ENCODE results near the gene MMP28. TPM values are rescaled to one million over a fixed set of nuclear protein-coding genes. Genes with fewer than 3 reads are reported as not detected.

The MMP28 gene
- total RNA-seq, 1 experiment from 2014 or later = not detected

DNA sequence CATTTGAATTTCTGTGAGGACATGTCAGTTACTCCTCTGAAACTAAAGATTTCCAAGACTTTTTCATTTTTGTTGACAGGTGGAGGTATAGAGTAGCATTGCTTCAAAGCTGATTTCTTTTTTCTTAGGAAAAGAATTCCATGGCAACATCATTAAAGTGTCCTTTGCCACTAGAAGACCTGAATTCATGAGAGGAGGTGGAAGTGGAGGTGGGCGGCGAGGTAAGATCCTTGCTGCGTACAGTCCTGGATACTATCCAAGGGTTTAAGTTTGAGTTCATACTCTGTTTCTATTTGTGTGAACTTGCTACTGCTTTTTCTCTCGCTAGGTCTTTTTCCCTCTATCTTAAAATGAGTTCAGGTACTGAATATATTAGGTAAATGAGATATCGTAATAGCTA lies 46.8 kb upstream of the MMP28 start:
- no peaks in the 10 kb centered on the region for H3K27me3 Mint-ChIP-seq (ENCODE audit: unreplicated experiment)
- no peaks in the 10 kb centered on the region for H3K4me1 Mint-ChIP-seq (ENCODE audit: low read depth, unreplicated experiment)
- no peak overlapping the region for H3K27ac Mint-ChIP-seq (ENCODE audit: unreplicated experiment)
- CTCF ChIA-PET = interaction anchor here (0.8 kb wide), 1 partner anchor 12 kb away, joined by 5 read pairs; no protein-coding TSS in a partner anchor
- no peak for DNase-seq
- H3K36me3 Mint-ChIP-seq (ENCODE audit: insufficient read depth, unreplicated experiment) = peaks cover 69% of the 10 kb centered on the region
- no peak overlapping the region for H3K4me3 Mint-ChIP-seq (ENCODE audit: low read depth, unreplicated experiment)
- intact Hi-C loops (cut with micrococcal nuclease; ENCODE audit: unreplicated experiment) = no loop called here
- BruUV-seq (replicated peaks) = no TSS peak
- no peaks in the 10 kb centered on the region for H3K9me3 Mint-ChIP-seq (ENCODE audit: low read depth, unreplicated experiment)
- TF ChIP-seq, protein P1, sequence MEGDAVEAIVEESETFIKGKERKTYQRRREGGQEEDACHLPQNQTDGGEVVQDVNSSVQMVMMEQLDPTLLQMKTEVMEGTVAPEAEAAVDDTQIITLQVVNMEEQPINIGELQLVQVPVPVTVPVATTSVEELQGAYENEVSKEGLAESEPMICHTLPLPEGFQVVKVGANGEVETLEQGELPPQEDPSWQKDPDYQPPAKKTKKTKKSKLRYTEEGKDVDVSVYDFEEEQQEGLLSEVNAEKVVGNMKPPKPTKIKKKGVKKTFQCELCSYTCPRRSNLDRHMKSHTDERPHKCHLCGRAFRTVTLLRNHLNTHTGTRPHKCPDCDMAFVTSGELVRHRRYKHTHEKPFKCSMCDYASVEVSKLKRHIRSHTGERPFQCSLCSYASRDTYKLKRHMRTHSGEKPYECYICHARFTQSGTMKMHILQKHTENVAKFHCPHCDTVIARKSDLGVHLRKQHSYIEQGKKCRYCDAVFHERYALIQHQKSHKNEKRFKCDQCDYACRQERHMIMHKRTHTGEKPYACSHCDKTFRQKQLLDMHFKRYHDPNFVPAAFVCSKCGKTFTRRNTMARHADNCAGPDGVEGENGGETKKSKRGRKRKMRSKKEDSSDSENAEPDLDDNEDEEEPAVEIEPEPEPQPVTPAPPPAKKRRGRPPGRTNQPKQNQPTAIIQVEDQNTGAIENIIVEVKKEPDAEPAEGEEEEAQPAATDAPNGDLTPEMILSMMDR (IDR thresholded peaks at IDR 0.05; ENCODE audit: unreplicated experiment) = no peak

DNA sequence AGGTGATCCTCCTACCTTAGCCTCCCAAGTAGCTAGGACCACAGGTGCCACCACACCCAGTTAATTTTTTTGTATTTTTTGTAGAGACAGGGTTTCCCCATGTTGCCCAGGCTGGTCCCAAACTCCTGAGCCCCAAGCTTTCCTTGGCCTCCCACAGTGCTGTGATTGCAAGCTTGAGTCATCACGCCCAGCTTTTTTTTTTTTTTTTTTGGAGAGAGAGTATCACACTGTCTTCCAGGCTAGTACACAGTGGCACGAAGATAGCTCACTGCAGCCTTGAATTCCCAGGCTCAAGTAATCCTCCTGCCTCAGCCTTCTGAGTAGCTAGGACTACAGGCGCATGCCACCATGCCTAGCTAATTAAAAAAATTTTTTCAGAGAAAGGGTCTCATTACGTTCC lies 46.1 kb upstream of the MMP28 start:
- no peaks in the 10 kb centered on the region for H3K9me3 Mint-ChIP-seq (ENCODE audit: low read depth, unreplicated experiment)

DNA sequence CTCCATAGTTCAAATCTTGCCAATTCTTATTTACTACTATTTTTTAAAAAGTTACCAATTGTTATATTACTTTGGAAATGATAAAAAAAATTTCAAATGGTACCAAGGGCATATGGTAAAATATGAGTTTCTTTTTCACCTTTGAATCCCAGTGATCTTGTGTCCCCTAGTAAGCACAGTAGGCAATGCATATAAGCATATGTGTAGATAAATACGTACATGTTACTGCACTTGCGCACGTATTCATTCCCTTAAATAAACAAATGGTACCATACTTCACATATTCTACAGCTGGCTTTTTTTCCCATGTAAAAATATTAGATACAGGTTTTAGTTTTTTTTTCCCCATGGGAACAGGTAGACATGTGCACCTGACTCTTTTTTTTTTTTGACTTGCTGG lies 45.7 kb upstream of the MMP28 start:
- intact Hi-C loops (cut with micrococcal nuclease; ENCODE audit: unreplicated experiment) = no loop called here

More for the DNA sequence above, 46.1 kb upstream of the MMP28 start:
- Mint-ChIP-seq H3K27ac (ENCODE audit: unreplicated experiment) (no peak overlapping the region), H3K36me3 (ENCODE audit: insufficient read depth, unreplicated experiment) (peaks cover 71% of the 10 kb centered on the region), H3K4me1 (ENCODE audit: low read depth, unreplicated experiment) (no peaks in the 10 kb centered on the region), H3K4me3 (ENCODE audit: low read depth, unreplicated experiment) (no peak overlapping the region), H3K27me3 (ENCODE audit: unreplicated experiment) (no peaks in the 10 kb centered on the region)
- no TSS peak for BruUV-seq (replicated peaks)
- TF ChIP-seq, protein P1 (IDR thresholded peaks at IDR 0.05; ENCODE audit: unreplicated experiment) = no peak
- intact Hi-C loops (cut with micrococcal nuclease; ENCODE audit: unreplicated experiment) = no loop called here
- no peak for DNase-seq
- CTCF ChIA-PET = interaction anchor here (0.5 to 0.8 kb wide), 4 partner anchors 12 to 239 kb away, joined by 3 to 5 read pairs (median 4); no protein-coding TSS in a partner anchor

DNA sequence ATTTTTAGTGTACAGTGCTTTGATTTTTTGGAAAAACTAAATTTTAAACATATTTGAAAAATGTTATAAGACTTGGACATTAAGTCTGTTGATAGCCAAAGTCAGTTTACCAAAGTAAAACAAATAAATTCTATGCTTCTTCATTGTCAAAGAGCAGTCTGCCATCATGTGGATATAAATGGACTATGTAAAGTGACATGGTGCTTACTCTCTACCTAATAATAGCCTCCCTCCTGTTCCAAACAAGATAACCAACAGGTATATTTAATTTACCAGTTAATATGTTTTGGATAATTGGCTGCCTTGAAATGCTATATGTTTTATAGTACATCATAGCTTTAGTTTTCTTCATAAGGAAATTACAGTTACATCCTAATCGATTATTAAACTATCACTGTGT lies 29.8 kb upstream of the MMP28 start:
- no peaks in the 10 kb centered on the region for H3K9me3 Mint-ChIP-seq (ENCODE audit: low read depth, unreplicated experiment)
- peaks cover 76% of the 10 kb centered on the region for H3K36me3 Mint-ChIP-seq (ENCODE audit: insufficient read depth, unreplicated experiment)
- no peaks in the 10 kb centered on the region for H3K27me3 Mint-ChIP-seq (ENCODE audit: unreplicated experiment)
- TF ChIP-seq, protein P1 (IDR thresholded peaks at IDR 0.05; ENCODE audit: unreplicated experiment) = no peak
- H3K27ac Mint-ChIP-seq (ENCODE audit: unreplicated experiment) = no peak overlapping the region
- H3K4me3 Mint-ChIP-seq (ENCODE audit: low read depth, unreplicated experiment) = no peak overlapping the region
- no peaks in the 10 kb centered on the region for H3K4me1 Mint-ChIP-seq (ENCODE audit: low read depth, unreplicated experiment)
- CTCF ChIA-PET = no interaction called here
- BruUV-seq (replicated peaks) = no TSS peak
- intact Hi-C loops (cut with micrococcal nuclease; ENCODE audit: unreplicated experiment) = no loop called here
- DNase-seq = no peak

More for the DNA sequence above, 45.7 kb upstream of the MMP28 start:
- TF ChIP-seq, protein P1 (IDR thresholded peaks at IDR 0.05; ENCODE audit: unreplicated experiment) = no peak
- no peak overlapping the region for H3K4me3 Mint-ChIP-seq (ENCODE audit: low read depth, unreplicated experiment)
- H3K4me1 Mint-ChIP-seq (ENCODE audit: low read depth, unreplicated experiment) = no peaks in the 10 kb centered on the region
- CTCF ChIA-PET = interaction anchor here (0.5 to 0.7 kb wide), 3 partner anchors 25 to 238 kb away, joined by 3 to 4 read pairs (median 4); no protein-coding TSS in a partner anchor
- DNase-seq = no peak
- BruUV-seq (replicated peaks) = no TSS peak
- H3K9me3 Mint-ChIP-seq (ENCODE audit: low read depth, unreplicated experiment) = no peaks in the 10 kb centered on the region
- H3K27me3 Mint-ChIP-seq (ENCODE audit: unreplicated experiment) = no peaks in the 10 kb centered on the region
- peaks cover 71% of the 10 kb centered on the region for H3K36me3 Mint-ChIP-seq (ENCODE audit: insufficient read depth, unreplicated experiment)
- no peak overlapping the region for H3K27ac Mint-ChIP-seq (ENCODE audit: unreplicated experiment)
